Fibroblast of skin of back (primary cell): ENCODE data around the gene RPUSD1.
A peak's percentile ranks its signal among the peaks of the same experiment; 100 is the strongest.
"Not testable (repeated sequence)": the region's sequence is repeated elsewhere in the genome, so short reads cannot be mapped to it uniquely, and the experiment has no call there.

Experiments
- DNase-seq: peaks from one replicate; pipeline ENCODE4 v3.0.0-alpha.2; 2013

RPUSD1 gene

DNA sequence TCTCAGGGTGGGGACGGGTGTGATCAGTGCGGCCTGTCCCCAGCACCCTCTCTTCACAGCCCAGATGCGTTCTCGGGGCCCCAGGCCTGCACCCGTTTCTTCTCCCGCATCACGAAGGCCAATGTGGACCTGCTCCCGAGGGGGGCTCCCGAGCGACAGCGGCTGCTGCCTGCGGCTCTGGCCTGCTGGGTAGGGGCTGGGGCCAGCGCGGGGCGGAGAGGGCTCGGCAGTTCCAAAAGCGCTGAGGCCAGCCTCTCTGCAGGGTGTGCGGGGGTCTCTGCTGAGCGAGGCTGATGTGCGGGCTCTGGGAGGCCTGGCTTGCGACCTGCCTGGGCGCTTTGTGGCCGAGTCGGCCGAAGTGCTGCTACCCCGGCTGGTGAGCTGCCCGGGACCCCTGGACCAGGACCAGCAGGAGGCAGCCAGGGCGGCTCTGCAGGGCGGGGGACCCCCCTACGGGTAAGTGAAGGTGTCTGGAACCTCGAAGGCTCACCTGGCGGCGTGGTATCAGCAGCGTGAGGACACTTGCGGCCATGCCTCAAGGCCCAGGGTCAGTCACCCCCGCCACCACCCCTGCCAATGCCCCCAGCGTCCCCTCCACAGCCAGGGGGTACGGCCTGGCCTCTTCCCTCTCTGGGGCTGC, 23.2 kb downstream of the RPUSD1 start:
- DNase-seq: no peak

DNA sequence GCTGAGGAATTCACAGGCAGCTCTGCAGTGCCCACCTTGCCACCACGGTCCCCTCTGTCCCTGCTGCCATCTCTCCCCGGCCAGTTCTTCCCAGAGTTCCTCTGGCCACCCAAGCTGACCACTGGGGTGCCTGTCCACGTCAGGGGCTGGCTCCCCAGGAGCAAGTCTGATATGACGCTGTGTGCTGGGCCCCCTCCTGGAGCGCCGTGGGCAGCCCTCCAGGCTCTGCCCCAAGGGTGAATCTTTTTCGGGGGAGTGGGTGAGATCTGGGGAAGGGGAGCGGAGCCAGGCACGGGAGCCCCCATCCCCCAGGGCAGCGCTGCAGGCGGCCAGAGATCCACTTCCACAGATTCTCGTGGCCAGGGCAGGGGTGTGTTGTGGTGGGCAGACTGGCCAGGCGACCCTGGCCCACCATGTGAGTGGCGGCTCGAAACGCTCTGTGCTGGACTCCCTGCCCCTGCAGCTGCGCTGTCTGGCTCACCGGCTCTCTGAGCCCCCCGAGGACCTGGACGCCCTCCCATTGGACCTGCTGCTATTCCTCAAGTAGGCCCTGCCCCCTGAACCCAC, 23.9 kb downstream of the RPUSD1 start:
- DNase-seq: no peak

DNA sequence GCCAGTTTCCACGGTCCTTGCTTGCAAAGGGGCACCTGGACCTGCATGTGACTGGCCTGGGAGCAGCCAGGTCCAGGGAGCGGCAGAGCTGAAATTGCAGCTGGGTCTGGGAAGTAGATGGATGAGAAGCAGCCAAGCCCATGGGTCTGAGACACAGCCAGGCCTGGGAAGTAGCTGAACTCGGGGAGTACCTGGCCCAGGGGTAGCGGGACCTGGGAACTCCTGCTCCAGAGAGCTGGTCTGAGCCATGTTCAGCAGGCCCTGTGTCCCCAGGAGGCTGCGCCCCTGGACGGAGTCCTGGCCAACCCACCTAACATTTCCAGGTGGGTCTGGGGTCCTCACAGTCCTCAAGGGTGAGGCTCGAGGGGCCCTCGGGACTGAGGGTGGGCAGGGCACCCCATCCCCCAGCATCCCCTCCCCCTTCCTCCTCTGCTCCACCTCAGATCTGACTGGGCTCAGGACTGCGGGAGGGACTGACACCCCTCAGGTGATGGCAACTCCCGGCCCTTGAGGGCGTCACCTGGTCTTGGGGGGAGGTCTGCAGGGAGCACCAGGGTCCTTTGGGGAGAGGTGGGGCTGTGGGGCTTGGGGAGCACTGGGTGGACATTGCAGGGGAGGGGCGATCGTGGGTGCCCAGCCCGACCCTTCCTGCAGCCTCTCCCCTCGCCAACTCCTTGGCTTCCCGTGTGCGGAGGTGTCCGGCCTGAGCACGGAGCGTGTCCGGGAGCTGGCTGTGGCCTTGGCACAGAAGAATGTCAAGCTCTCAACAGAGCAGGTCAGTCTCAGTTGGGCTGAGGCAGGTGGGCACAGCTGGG, 24.6 kb downstream of the RPUSD1 start:
- no peak for DNase-seq

DNA sequence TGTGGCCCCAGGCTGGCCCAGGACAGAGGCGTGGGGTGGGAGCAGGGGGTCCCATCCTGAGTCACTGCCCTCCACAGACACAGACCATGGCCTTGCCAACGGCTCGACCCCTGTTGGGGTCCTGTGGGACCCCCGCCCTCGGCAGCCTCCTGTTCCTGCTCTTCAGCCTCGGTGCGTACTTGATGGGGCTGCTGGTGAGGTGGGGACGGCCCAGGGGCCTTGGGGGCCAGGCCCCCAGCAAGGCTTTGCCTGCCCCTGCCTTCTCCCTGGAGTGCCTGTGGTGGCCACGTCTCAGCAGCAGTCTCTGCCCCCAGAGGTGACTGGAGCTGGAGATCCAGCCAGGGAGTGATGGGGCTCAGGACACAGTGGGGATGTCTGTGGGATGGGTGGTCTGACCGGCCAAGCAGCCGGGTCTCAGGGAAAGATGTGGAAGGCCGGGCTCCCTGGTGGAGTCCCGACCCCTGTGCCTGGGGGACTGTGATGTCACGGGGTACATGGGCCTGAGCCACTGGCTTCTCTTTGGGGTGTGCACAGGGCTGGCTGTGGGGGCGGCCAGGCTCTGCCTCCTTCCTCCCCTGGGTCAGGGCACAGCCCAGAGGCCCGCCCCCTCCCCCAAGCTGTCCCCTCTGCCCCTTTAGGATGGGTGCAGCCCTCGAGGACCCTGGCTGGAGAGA, 25.4 kb downstream of the RPUSD1 start:
- no peak for DNase-seq

DNA sequence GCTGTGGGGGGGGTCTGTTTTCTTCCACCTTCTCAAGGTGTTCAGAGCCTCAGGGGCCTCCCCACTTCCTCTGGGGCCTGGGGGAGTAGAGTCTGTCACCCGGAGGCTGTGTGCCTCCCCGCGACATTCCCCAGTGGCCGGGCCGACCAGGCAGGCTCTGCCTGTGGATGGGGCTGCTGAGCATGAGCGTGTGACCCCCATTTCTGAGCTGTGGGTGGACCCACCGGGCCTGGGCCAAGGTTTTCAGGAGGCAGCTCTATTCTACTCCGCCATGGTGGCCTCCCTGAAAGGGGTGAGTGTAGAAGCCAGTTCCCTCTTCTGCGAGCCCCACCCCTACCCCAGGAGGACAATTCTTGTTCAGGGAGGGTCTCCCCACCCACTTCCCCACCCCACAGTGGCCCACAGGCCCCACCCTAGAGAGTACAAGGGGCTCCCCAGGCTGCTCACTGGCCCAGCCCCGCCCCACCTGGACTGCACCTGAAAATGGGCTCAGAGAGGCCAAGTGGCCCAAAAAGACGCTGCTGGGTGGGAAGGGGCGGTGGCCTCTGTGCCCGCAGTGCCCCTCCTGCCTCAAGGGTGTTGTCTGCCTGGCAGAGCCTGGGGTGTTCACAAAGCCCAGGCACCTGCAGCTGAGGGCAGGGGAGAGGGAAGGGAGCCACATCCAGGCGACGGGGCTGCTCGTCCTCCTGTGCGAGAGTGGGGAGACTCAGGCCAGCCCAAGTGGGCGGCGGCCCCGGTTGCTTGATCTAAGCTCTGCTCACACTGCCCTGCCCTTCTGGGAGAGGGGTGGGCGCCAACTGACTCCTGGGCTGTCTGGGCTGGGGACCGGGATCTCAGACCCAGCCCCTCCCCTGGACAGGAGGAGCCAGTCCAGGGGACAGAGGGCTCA, 26.3 kb downstream of the RPUSD1 start:
- no peak for DNase-seq

DNA sequence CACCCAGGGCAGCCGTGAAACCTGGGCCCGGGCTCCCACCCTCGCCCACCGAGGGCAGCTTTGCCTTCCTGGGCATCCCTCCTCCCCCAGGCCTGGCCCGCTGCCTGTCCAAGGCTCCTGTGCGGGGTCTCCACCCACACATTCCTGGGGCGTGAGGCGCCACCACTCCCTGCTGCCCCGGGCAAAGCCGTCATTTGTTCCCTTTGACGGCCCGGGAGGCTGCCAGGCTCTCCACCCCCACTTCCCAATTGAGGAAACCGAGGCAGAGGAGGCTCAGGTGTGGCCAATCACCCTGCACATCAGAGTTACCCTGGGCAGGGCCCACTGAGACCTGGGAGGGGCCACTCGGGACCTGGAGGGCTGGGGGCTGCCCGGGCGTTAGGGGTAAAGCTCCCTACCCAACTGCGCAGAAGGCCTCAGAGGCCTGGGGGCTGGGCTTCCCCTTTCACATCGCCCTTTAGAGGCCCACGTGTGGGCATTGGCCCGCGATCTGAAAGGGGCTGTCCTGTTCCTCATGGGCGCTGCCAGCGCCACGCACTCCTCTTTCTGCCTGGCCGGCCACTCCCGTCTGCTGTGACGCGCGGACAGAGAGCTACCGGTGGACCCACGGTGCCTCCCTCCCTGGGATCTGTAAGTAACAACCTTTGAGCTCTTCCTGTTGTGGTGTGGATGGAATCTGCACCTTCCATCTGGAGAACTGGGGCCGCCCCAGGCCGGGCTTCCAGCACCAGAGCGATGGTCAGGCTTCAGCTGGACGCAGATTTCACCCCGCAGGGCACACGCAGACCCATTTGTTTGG, 27.4 kb downstream of the RPUSD1 start, which contains the start of gene MSLN:
Gene MSLN (plus strand): TSS at position 190 of the 799 bp plus-strand sequence. CDS start 1,947 bp downstream, outside the sequence.
- DNase-seq: no peak

DNA sequence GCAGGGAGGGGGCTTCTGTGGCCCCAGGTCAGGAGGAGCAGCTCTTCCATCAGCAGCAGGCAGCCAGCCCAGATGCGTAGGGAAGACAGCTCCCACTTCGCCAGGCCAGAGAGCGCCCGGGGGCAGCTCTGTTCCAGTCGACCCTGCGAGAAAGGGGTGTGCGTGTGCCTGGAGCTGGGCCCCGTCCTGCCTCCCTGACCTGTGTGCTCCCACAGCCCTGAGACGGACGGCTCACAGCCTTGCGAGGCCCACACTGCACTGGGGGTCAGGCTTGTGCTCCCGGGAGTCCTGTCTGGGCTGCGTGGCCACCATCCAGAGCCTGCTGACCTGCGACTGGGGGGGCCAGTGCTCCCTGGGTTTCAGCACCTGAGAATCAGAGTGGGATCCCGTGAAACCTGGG, 28.1 kb downstream of the RPUSD1 start:
- DNase-seq: no peak

DNA sequence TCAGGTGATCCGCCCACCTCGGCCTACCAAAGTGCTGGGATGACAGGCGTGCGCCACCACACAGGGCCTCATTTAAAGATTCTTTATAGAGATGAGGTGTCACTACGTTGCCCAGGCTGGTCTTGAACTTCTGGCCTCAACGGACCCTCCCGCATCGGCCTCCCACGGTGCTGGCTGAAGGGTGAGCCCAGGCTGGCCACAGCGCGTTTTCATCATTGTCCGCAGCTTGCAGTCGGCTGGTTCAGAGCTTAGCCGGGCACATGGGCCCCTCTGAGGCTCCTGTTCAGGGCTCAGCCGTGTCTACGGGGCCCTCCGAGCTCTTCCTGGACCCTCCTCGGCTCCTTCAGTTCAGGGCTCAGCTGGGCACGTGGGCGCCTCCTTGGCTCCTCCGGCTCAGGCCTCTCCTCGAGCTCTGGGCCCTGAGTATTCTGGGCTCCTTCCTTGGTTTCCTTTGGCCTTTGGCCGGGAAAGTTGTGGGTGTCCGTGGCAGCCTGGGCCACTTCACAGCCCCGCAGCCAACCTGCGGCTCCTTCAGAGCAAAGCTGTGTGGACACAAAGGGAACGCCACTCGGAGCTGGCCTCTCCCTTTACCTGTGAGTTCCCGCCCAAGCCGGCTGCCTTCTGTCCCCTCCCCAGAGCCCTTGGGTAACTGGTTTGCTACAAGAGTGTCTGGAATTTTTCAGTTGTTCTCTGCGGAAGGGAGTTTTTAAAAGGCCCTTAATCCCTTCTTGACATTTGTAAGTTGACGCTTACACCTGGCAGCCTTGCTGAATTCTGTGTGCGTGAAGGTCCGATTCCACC, 28.9 kb downstream of the RPUSD1 start:
- DNase-seq: no peak

DNA sequence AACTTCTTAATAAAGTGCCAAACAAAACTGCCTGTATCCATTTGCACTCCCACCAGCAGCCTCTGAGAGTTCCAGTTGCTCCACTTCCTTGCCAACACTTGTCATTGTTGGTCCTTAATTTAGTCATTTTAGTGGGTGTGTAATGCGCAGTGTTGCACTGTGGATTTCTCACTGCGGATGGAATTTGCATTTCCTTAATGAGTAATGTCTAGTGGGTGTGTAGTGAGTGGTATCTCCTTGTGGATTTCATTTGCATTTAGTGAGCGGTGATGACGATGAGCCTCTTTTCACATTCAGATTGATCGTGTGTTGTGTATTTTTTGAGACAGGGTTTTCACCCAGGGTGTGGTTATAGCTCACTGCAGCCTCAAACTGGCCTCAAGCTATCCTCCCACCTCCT, 31.8 kb downstream of the RPUSD1 start:
- no peak for DNase-seq

DNA sequence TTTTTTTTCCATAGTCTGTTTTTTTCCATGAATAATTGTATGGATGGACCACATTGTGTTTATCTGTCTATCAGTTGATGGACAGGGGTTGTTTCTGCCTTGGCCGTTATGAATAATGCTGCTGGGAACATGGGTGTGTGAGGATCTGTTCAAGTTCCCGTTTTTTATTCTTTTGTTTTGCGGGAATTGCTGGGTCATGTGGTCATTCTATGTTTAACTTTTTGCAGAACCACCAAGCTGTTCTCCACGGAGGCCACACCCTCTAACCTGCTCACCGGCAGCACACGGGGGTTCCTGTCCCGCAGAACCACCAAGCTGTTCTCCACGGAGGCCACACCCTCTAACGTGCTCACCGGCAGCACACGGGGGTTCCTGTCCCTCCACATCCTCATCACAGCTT, 33.5 kb downstream of the RPUSD1 start:
- no peak for DNase-seq

DNA sequence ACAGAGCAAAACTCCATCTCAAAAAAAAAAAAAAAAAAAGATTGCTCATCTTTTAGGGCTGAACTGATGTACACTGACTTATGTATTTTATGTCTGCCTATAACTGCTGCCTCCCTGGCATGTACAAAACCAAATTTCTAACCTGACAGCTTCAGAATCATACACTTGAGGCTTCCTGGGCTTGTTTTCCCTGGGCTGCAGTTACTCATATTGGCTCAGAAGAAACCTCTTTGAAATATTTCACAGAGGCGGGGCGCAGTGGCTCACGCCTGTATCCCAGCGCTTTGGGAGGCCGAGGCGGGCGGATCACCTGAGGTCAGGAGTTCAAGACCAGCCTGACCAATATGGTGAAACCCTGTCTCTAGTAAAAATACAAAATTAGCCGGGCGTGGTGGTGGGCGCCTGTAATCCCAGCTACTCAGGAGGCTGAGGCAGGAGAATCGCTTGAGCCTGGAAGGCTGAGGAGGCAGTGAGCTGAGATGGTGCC, 34.0 kb downstream of the RPUSD1 start:
- DNase-seq: not testable (repeated sequence)

DNA sequence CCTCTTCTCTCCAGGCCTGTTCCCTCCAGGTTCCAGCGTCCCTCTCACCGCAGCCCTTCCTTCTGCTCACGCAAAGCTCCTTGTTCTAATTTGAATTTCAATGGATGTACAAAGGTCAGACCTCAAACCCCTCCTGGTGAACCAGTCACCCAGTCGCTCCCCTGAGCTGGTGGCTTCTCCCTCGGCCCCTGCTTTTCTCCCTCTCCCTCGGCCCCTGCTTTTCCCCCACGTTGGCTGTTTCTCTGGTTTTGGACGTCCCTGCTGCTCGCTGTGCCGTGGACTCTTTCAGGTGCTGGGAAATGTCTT, 36.2 kb downstream of the RPUSD1 start:
- DNase-seq: no peak

DNA sequence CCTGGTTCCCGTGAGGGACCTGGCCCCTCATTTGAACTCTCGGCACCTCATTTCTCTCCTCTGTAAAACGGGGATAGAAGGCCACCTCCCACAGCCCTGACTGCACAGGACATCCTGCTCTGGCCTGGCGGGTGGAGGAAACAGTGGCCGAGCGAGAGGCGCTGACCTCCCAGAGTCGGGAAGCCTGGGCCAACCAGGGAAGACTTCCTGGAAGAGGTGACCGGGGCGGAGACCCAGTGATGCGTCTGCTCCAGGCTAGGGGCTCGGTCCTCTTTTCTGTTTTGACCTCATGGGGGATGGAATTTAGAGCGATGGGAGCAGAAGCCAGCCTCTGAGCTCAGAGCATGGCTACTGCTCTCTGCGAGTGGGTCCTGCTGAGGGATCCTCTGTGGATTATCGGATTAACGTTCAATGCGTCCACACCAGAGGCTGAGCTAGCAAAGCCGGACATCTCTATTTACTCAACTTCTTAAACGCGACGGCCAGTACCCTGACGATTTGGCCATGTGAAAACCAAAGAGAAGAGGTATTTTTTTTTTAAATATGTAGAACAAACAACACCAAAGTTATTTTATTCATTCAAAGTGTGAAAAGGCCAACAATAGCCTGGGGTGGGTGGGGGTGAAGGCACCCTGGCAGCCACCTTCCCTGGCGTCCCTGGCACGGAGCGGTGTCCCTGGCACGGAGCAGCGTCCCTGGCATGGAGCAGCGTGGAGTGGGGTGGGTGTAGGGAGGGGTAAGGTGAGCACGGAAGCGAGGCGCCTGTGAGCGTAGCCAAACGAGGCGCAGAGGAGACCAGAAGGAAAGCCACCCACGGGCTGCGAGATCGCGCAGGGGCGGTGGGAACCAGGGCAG, 36.8 kb downstream of the RPUSD1 start:
- DNase-seq: no peak

DNA sequence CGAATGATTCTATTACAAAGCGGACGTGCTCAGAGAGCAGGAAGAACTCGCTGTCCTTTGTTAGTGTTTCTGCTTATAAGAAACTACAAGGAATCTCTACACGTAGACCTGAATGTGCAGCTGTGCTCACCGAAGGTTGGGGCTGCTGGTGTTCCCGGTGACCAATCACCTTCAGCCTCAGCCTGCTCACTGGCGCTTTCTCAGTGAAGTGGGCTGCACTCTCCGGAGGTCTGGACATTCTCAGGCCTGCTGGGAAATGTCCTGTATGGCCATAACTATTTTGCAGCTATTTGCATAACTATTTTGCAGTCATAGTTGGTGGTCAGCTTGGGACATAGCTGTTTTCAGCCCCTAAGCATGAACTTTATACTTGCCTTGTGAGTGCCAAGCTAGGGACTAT, 37.7 kb downstream of the RPUSD1 start:
- DNase-seq: no peak

DNA sequence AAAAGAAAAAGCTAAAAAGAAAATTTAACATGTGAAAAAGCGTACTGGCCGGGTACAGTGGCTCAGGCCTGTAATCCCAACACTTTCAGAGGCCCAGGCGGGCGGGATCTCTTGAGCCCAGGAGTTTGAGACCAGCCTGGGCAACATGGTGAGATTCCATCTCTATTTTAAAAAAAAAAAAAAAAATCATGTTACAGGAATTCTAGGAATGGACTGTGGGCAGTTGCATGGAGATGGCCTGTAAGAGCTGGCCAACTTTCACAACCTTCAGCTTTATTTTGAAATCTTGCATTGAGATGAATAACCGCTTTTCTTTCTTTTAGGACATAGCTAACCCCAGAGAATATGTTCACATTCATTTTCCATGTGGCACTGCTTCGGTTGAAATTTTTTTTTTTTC, 39.2 kb downstream of the RPUSD1 start:
- peak; percentile 69 for DNase-seq

DNA sequence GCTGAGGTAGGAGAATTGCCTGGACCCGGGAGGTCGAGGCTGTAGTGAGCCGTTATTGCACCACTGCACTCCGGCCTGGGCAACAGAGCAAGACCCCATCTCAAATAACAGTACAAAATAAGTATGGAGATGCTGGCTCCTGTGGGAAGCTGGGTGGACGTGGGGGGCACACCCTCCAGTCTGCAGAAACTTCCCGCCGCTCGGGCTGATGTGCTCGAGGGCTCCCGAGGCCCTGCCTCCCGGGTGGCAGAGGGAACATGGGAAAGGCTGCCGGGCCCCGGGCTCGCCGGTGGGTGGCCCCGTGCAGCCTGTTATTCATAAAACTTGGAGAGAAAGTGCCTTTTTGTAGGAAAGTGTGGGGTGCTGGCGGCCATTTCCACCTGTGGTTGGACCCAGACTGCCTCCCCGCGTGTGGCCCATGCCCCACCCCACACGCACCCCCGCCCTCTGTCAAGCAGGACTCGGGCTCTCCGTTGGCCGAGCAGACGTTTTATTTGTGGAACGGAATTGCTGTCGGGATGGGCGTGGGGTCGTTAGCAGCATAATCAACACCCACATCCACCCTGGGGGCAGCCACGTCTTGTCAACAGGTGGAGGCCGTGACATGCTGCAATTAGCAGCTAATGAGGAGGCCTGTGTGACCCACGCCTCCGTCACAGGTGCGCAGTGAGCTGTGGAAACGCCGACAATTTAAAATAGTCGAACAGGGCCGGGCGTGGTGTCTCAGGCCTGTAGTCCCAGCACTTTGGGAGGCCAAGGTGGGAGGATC, 40.0 kb downstream of the RPUSD1 start:
- DNase-seq: no peak

DNA sequence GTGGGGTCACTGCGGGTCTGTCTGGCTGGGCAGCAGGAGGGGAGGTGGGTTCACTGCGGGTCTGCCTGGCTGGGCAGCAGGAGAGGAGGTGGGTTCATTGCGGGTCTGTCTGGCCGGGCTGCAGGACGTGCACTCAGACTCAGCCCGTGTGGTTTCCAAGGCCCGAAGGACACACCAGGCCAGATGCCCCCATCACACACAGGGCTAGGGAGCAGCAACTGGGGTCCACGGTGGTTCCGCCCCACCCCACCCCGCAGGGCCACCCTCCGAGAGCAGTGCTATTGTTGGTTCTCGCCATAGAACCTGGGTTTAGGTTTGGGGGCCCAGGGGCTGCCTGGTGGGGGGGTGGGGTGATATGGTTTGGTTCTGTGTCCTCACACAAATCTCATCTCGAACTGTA, 41.5 kb downstream of the RPUSD1 start:
- no peak for DNase-seq

DNA sequence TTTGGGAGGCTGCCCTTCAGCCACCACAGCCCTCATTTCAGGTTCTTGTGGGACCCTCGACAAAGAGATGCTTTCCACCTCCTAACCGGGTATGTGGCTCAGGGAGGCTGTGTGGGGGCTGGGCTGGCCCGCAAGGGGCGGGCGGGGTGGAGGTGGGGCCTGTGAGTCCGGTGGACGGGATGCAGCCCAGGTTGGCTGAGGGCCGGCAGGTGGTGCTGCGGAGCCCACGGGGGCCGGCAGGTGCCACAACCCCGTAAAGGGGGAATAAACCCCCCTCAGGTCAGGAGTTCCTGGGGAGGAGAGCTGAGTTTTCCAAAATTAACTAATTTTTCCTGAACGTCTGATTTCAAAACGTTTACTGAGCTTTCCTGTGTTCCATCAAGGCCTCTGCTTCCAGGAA, 42.4 kb downstream of the RPUSD1 start:
- DNase-seq: no peak
